ENCODE measurements around the gene SHLD1. TPM values are rescaled to one million over a fixed set of nuclear protein-coding genes. Genes with fewer than 3 reads are reported as not detected.

The SHLD1 gene
- total RNA-seq, 2 donors from 2014 or later = 8.9 to 9.3 TPM

DNA sequence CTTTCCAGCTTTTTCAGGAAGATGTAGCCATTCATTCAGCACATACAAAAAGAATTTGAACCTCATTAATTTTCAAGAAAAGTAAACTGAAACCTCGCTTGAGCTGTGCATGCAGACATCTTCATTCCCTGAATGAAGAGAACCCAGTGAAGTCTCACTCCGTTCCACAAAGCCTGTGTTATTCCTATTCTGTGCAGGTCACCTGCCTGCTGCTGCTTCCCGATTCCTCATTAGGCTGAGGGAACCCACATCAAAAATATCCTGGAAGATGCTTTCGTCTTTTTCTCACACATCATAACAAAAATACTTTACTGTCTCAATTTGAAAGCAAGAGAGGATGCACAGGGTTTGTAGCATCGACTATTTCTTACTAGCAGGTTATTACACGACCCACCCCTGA is 160.0 kb downstream of the SHLD1 start:
- DNase-seq = no peak
- intact Hi-C loops (cut with DNase I) = no loop called here
- no peak for ATAC-seq

DNA sequence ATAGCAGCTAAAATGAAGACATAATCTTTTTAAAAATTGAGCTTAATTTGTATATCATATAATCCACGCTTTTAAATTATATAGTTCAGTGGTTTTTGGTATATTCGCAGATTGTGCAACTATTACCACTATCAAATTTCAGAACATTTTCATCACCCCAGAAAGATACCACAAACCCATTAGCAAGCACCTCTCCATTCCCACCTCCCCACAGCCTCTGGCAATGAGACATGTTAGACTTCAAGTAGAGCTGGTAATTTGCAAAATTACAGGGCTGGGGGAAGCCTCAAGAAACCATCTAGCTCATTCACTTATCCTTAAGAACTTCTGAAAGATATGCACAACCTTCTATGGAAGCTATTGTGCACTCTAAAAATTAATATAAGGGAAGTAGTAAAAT is 163.0 kb downstream of the SHLD1 start:
- DNase-seq (no peak), ATAC-seq (no peak)
- intact Hi-C loops (cut with DNase I) = no loop called here

Other genes starting within 250 kb of the SHLD1 start
- 10 to 100 TPM; 22.6 to 39.0 TPM for gene GPCPD1, start 139.4 kb upstream of the SHLD1 start, total RNA-seq
- gene CHGB, start 161.1 kb downstream of the SHLD1 start, total RNA-seq = 100 to 1,000 TPM in 1 of 2 donors, 10 to 100 TPM in 1; 50.1 to 229 TPM
- 10 to 100 TPM in 1 of 2 donors, 1 to 10 TPM in 1; 7.3 to 13.8 TPM for gene TRMT6, start 200.1 kb downstream of the SHLD1 start, total RNA-seq
- 1 to 10 TPM; 6.8 to 7.2 TPM for gene MCM8, start 200.3 kb downstream of the SHLD1 start, total RNA-seq